ENCODE data around the gene KLHL2. TPM values are rescaled to one million over a fixed set of nuclear protein-coding genes. Genes with fewer than 3 reads are reported as not detected.

Gene KLHL2
- total and polyA plus RNA-seq, 2 of the 13 experiments (the other 11 are each of a cell fraction or from before 2014, with no cell fraction given), result 9.2 to 17.6 TPM

- H3K4me3 ChIP-seq (replicated peaks in 1 of 3; ENCODE audit: insufficient read depth in 1 of 3, low read depth in 2 of 3, low read length in 3 of 3), result no peak overlapping the region
- H2AFZ ChIP-seq (ENCODE audit: low read length), result no peak overlapping the region
- no peak for DNase-seq (ENCODE audit: low spot score)
- H3K27ac ChIP-seq (ENCODE audit: extremely low read length, insufficient read depth, low read length), result no peak overlapping the region
- H3K79me2 ChIP-seq (ENCODE audit: insufficient read depth, low read length), result no peaks in the 10 kb centered on the region
- intact Hi-C loops (cut with micrococcal nuclease; ENCODE audit: unreplicated experiment) (no loop called here), in situ Hi-C loops (cut with HindIII; ENCODE audit: extremely low pct_ligation_motif_present, low pct_unique_long_range_greater_than_20kb) (no loop called here)
- no peaks in the 10 kb centered on the region for H3K4me1 ChIP-seq (ENCODE audit: insufficient read depth, low read length)
- ATAC-seq, result no peak
- H4K20me1 ChIP-seq (ENCODE audit: insufficient read depth, low read length), result no peaks in the 10 kb centered on the region
- TF ChIP-seq NFRKB (IDR thresholded peaks at IDR 0.05) (no peak), MLLT10 (CRISPR knock-in tag; IDR thresholded peaks at IDR 0.05) (no peak), ETV5 (CRISPR knock-in tag; IDR thresholded peaks at IDR 0.05; ENCODE audit: borderline replicate concordance) (no peak), RFX5 (IDR thresholded peaks at IDR 0.05; ENCODE audit: low read depth, low read length) (no peak), ZNF121 (CRISPR knock-in tag; IDR thresholded peaks at IDR 0.05) (no peak), RARG (CRISPR knock-in tag; IDR thresholded peaks at IDR 0.05; ENCODE audit: low read depth) (no peak), TCF12 (IDR thresholded peaks at IDR 0.05) (no peak), TCF12 (CRISPR knock-in tag; IDR thresholded peaks at IDR 0.05) (no peak), ZNF44 (CRISPR knock-in tag; IDR thresholded peaks at IDR 0.05) (no peak), ATM (IDR thresholded peaks at IDR 0.05; ENCODE audit: borderline replicate concordance) (no peak), ZNF567 (CRISPR knock-in tag; IDR thresholded peaks at IDR 0.05; ENCODE audit: borderline replicate concordance) (no peak), SKI (IDR thresholded peaks at IDR 0.05; ENCODE audit: partially characterized antibody) (no peak), RBAK (CRISPR knock-in tag; IDR thresholded peaks at IDR 0.05) (no peak), KLF9 (CRISPR knock-in tag; IDR thresholded peaks at IDR 0.05; ENCODE audit: low read depth) (no peak), ZSCAN29 (CRISPR knock-in tag; conservative IDR thresholded peaks at IDR 0.05) (no peak), ZNF780A (CRISPR knock-in tag; IDR thresholded peaks at IDR 0.05) (no peak), CENPBD1 (CRISPR knock-in tag; IDR thresholded peaks at IDR 0.05; ENCODE audit: borderline replicate concordance, low read depth) (no peak)
- TF ChIP-seq, protein P1, sequence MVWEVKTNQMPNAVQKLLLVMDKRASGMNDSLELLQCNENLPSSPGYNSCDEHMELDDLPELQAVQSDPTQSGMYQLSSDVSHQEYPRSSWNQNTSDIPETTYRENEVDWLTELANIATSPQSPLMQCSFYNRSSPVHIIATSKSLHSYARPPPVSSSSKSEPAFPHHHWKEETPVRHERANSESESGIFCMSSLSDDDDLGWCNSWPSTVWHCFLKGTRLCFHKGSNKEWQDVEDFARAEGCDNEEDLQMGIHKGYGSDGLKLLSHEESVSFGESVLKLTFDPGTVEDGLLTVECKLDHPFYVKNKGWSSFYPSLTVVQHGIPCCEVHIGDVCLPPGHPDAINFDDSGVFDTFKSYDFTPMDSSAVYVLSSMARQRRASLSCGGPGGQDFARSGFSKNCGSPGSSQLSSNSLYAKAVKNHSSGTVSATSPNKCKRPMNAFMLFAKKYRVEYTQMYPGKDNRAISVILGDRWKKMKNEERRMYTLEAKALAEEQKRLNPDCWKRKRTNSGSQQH (CRISPR knock-in tag; IDR thresholded peaks at IDR 0.05; ENCODE audit: low read depth), result no peak
- H3K27me3 ChIP-seq (ENCODE audit: control insufficient read depth in 1 of 2, insufficient read depth in 2 of 2, low read length in 2 of 2), result no peaks in the 10 kb centered on the region
- no peak for FAIRE-seq
- ChIA-PET POLR2A (no interaction called here), CTCF (ENCODE audit: low intra/inter-chr PET ratio, low total read pairs) (no interaction called here)
- no peak overlapping the region for H3K9ac ChIP-seq (ENCODE audit: insufficient read depth, low read depth, low read length)
- no peak overlapping the region for H3K4me2 ChIP-seq (ENCODE audit: low read depth, low read length)
- BruUV-seq (replicated peaks), result no TSS peak
- no peaks in the 10 kb centered on the region for H3K9me3 ChIP-seq (ENCODE audit: low read length)
- no peaks in the 10 kb centered on the region for H3K36me3 ChIP-seq (replicated peaks in 1 of 2; ENCODE audit: control insufficient read depth in 1 of 2, insufficient read depth in 2 of 2, low read length in 2 of 2)
- WGBS (ENCODE audit: low lambda C conversion rate), result 0% methylated on average over 1 of the region's 1 CpG
Measured at GRCh38 chr4:165198329-165198728, 9.0 kb upstream of the KLHL2 start.
